MM.1S (cell line): ENCODE data around the gene NEXN.

Experiments used
- DNase-seq: peaks from one replicate; pipeline ENCODE4 v3.0.0-alpha.2; 2015
- H2AFZ ChIP-seq: fragments of 300-600 bp; sonication (generic); 2 replicates; pipeline ENCODE4 v1.6.0; 2016; ENCODE audit warnings: antibody characterized with exemption, low read length
- H3F3A ChIP-seq: fragments of 300-600 bp; sonication (generic); 2 replicates; pipeline ENCODE4 v1.6.1; 2016; ENCODE audit warnings: mild to moderate bottlenecking, antibody characterized with exemption, low read length, moderate library complexity, mixed read lengths; ENCODE audit not compliant: insufficient read depth
- H3K27ac ChIP-seq: fragments of 300-600 bp; sonication (generic); 2 replicates; pipeline ENCODE4 v1.5.1; 2016; ENCODE audit warnings: mild to moderate bottlenecking, low read length
- H3K27me3 ChIP-seq: fragments of 300-600 bp; sonication (generic); replicated peaks from 2 replicates; pipeline ENCODE4 v1.6.0; 2016; ENCODE audit warnings: low read length; ENCODE audit not compliant: insufficient read depth
- H3K36me3 ChIP-seq: fragments of 300-600 bp; sonication (generic); replicated peaks from 2 replicates; pipeline ENCODE4 v1.6.1; 2016; ENCODE audit warnings: mild to moderate bottlenecking, low read length, mixed read lengths; ENCODE audit not compliant: insufficient read depth
- H3K4me1 ChIP-seq: fragments of 300-600 bp; sonication (generic); 2 replicates; pipeline ENCODE4 v1.6.1; 2016; ENCODE audit warnings: low read length, mixed read lengths
- H3K4me2 ChIP-seq: fragments of 300-600 bp; sonication (generic); 2 replicates; pipeline ENCODE4 v1.6.0; 2016; ENCODE audit warnings: low read depth, low read length
- H3K4me3 ChIP-seq: fragments of 300-600 bp; sonication (generic); 2 replicates; pipeline ENCODE4 v1.5.1; 2016; ENCODE audit warnings: low read length, mixed read lengths
- H3K79me2 ChIP-seq: fragments of 300-600 bp; sonication (generic); 2 replicates; pipeline ENCODE4 v1.6.1; 2016; ENCODE audit warnings: mixed run types, low read length, mixed read lengths
- H3K9ac ChIP-seq: fragments of 300-600 bp; sonication (generic); 2 replicates; pipeline ENCODE4 v1.6.1; 2016; ENCODE audit warnings: low read length, mixed read lengths
- H3K9me2 ChIP-seq: fragments of 300-600 bp; sonication (generic); replicated peaks from 2 replicates; pipeline ENCODE4 v1.6.1; 2016; ENCODE audit warnings: mild to moderate bottlenecking, low read length, mixed read lengths; ENCODE audit not compliant: insufficient read depth
- H3K9me3 ChIP-seq: fragments of 300-600 bp; sonication (generic); replicated peaks from 2 replicates; pipeline ENCODE4 v1.6.1; 2016; ENCODE audit warnings: mild to moderate bottlenecking, low read length, mixed read lengths; ENCODE audit not compliant: insufficient read depth
- H4K20me1 ChIP-seq: fragments of 300-600 bp; sonication (generic); 2 replicates; pipeline ENCODE4 v1.6.1; 2016; ENCODE audit warnings: mild to moderate bottlenecking, low read length, moderate library complexity, mixed read lengths; ENCODE audit not compliant: insufficient read depth
- CTCF ChIP-seq: fragments of 300-600 bp; sonication (generic); IDR thresholded peaks from 2 replicates; pipeline ENCODE4 v1.5.1; 2016; ENCODE audit warnings: antibody characterized with exemption, low read length, mixed read lengths
- EZH2 ChIP-seq: fragments of 300-600 bp; sonication (generic); optimal IDR thresholded peaks from 2 replicates; pipeline ENCODE3; 2017; ENCODE audit warnings: low read depth, mild to moderate bottlenecking, antibody characterized with exemption, low read length, mixed read lengths
- EZH2phosphoT487 ChIP-seq: fragments of 300-600 bp; sonication (generic); IDR thresholded peaks from 2 replicates; pipeline ENCODE4 v1.6.1; 2018; ENCODE audit warnings: antibody characterized with exemption, low read length

The NEXN gene

GRCh38 chr1:77954521-77954920 is 66.1 kb downstream of the NEXN start:
- Histone ChIP-seq H3K36me3 (peaks cover 49% of the 10 kb centered on the region), H3K9me3 (no peaks in the 10 kb centered on the region), H3K79me2 (peaks cover 77% of the 10 kb centered on the region), H2AFZ (no peak overlapping the region), H3K27me3 (no peaks in the 10 kb centered on the region), H3F3A (peaks cover 55% of the 10 kb centered on the region), H3K27ac (no peak overlapping the region), H3K4me1 (peaks cover 49% of the 10 kb centered on the region), H4K20me1 (peaks cover 8% of the 10 kb centered on the region; the same call in 1 of the 2 replicates), H3K4me2 (no peak overlapping the region), H3K9me2 (no peaks in the 10 kb centered on the region), H3K9ac (no peak overlapping the region), H3K4me3 (no peak overlapping the region)
- TF ChIP-seq EZH2phosphoT487 (no peak), CTCF (no peak), EZH2 (no peak)
- no peak for DNase-seq

DNA sequence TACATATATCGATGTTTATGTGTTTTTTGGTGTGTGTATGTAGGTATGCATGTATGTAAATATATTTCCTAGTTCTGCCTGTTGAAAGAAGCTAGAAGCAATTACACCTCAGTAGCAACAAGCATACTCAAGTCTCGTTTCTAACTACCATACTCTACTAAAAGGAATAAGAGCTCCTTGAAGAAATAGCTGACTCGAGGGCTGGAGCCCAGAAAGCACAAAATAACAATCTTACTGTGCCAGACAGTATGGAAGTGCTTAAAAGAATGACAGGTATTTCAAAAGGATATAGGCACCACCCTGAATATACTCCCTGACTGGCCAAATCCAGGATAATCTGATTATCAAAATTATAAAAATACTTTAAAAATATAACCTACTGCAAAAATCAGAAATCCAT is 67.3 kb downstream of the NEXN start:
- no peak for TF ChIP-seq EZH2phosphoT487
- TF ChIP-seq CTCF: no peak
- TF ChIP-seq EZH2: no peak
- no peak for DNase-seq
- H3K4me2 ChIP-seq: no peak overlapping the region
- H3K4me3 ChIP-seq: no peak overlapping the region
- H2AFZ ChIP-seq: no peak overlapping the region
- H3K79me2 ChIP-seq: peaks cover 78% of the 10 kb centered on the region
- no peak overlapping the region for H3K27ac ChIP-seq
- H3F3A ChIP-seq: peaks cover 51% of the 10 kb centered on the region
- H3K9me2 ChIP-seq: no peaks in the 10 kb centered on the region
- no peak overlapping the region for H3K9ac ChIP-seq
- peaks cover 8% of the 10 kb centered on the region; the same call in 1 of the 2 replicates for H4K20me1 ChIP-seq
- no peaks in the 10 kb centered on the region for H3K27me3 ChIP-seq
- peaks cover 37% of the 10 kb centered on the region for H3K4me1 ChIP-seq
- no peaks in the 10 kb centered on the region for H3K9me3 ChIP-seq
- H3K36me3 ChIP-seq: peaks cover 61% of the 10 kb centered on the region

DNA sequence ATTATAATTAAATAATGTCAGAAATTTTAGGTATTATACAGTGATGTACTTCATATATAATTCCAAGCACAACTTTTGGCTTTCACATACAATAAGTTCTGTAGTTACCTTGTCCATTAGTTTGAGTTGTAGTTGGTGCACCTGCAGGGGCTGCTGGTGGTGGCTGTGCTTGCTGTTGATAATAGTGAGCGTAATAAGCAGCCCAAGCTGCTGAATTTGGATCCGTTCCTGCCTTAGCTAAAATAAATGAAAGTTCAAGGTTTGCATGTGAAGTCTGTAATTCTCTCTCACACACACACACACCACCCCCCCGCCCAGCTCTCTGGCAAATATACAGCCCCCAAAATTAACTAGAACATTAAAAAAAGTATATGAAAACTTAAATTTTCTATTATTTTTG is 68.0 kb downstream of the NEXN start:
- Histone ChIP-seq H3K9me2 (no peaks in the 10 kb centered on the region), H3K9me3 (no peaks in the 10 kb centered on the region), H3K9ac (no peak overlapping the region), H3K4me1 (peaks cover 31% of the 10 kb centered on the region), H3K79me2 (peaks cover 86% of the 10 kb centered on the region), H3K4me3 (no peak overlapping the region), H3F3A (peaks cover 43% of the 10 kb centered on the region), H4K20me1 (peaks cover 9% of the 10 kb centered on the region; the same call in 1 of the 2 replicates), H3K27me3 (no peaks in the 10 kb centered on the region), H2AFZ (no peak overlapping the region), H3K27ac (no peak overlapping the region), H3K36me3 (peaks cover 67% of the 10 kb centered on the region), H3K4me2 (no peak overlapping the region)
- no peak for DNase-seq
- TF ChIP-seq EZH2 (no peak), CTCF (no peak), EZH2phosphoT487 (no peak)
